A549 (cell line): ENCODE results near the gene RNF220.

Experiments
- BHLHE40 ChIP-seq: IDR thresholded peaks from 2 replicates; pipeline ENCODE4 v1.6.1; 2012; ENCODE audit warnings: low read depth, low read length, inconsistent platforms
- CBX2 ChIP-seq: fragments of 200-600 bp; sonication (generic); IDR thresholded peaks from 2 replicates; pipeline ENCODE4 v1.6.1; 2016; ENCODE audit warnings: low read depth, mild to moderate bottlenecking, borderline replicate concordance
- CBX8 ChIP-seq: fragments of 200-600 bp; sonication (generic); IDR thresholded peaks from 2 replicates; pipeline ENCODE4 v1.6.1; 2016
- EHMT2 ChIP-seq: fragments of 200-600 bp; sonication (generic); IDR thresholded peaks from 2 replicates; pipeline ENCODE4 v1.6.1; 2016; ENCODE audit warnings: antibody characterized with exemption, low read depth, mild to moderate bottlenecking, moderate library complexity
- EP300 ChIP-seq, 2 experiments: fragments of >200 bp; sonication (Bioruptor Twin); formaldehyde crosslinking; IDR thresholded peaks; 2 replicates in 1 of 2; 3 replicates in 1 of 2; pipeline ENCODE4 v1.6.1; 2016 to 2017
- ESRRA ChIP-seq: fragments of 150-350 bp; IDR thresholded peaks from 2 replicates; pipeline ENCODE4 v1.6.1; 2014; ENCODE audit warnings: mild to moderate bottlenecking, low read length, borderline replicate concordance
- FOSL2 ChIP-seq, 2 experiments: fragments of 450-650 bp in 1 of 2; fragments of >200 bp in 1 of 2; sonication (Bioruptor Twin) in 1 of 2; formaldehyde crosslinking; IDR thresholded peaks; 2 replicates each; pipeline versions ENCODE4 v1.5.0 to v1.6.1; 2016 to 2020; ENCODE audit warnings: mild to moderate bottlenecking in 1 of 2, moderate library complexity in 1 of 2
- POLR2A ChIP-seq: IDR thresholded peaks from 2 replicates; pipeline ENCODE4 v1.6.1; 2012; ENCODE audit warnings: mild to moderate bottlenecking, low read length
- RAD21 ChIP-seq, 2 experiments: fragments of >200 bp in 1 of 2; sonication (Bioruptor Twin) in 1 of 2; formaldehyde crosslinking in 1 of 2; IDR thresholded peaks in 1 of 2; conservative IDR thresholded peaks in 1 of 2; 2 replicates in 1 of 2; 3 replicates in 1 of 2; pipeline ENCODE4 v1.6.1; 2012 to 2018; ENCODE audit warnings: inconsistent platforms in 1 of 2
- RCOR1 ChIP-seq: fragments of 150-350 bp; IDR thresholded peaks from 2 replicates; pipeline ENCODE4 v1.6.1; 2014; ENCODE audit warnings: antibody characterized with exemption, low read length, low read depth
- RFX5 ChIP-seq: fragments of 450-650 bp; IDR thresholded peaks from 2 replicates; pipeline ENCODE4 v1.7.1; 2014; ENCODE audit warnings: antibody characterized with exemption, mild to moderate bottlenecking, moderate library complexity
- SREBF2 ChIP-seq: fragments of 450-650 bp; IDR thresholded peaks from 2 replicates; pipeline ENCODE4 v1.6.1; 2014; ENCODE audit warnings: mild to moderate bottlenecking, moderate library complexity
- ZC3H11A ChIP-seq: fragments of 450-650 bp; IDR thresholded peaks from 2 replicates; pipeline ENCODE4 v1.6.1; 2014; ENCODE audit warnings: antibody characterized with exemption, mild to moderate bottlenecking
- TF ChIP-seq, protein P1 (sequence below): fragments of >200 bp; sonication (Bioruptor Twin); formaldehyde crosslinking; IDR thresholded peaks from 3 replicates; pipeline ENCODE4 v1.5.1; 2016

DNA sequence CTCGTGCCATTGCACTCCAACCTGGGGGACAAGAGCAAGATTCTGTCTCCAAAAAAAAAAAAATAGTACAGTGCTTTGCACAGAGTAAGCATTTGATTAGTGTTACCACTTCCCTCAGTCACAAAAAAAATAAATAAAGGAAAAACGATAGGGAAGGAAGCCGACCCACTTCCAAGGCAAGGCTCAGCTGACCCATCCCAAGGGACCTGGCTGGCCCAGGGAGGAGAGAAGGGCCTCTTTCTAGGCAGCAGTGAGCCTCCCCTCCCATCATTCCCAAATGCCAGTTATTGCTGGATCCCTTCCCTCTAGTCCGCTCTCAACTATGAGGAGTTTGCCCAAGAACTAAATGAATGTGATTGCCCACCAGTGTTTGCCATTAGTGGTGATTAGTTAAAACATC is 191.5 kb downstream of the RNF220 start:
- TF ChIP-seq, protein P1, sequence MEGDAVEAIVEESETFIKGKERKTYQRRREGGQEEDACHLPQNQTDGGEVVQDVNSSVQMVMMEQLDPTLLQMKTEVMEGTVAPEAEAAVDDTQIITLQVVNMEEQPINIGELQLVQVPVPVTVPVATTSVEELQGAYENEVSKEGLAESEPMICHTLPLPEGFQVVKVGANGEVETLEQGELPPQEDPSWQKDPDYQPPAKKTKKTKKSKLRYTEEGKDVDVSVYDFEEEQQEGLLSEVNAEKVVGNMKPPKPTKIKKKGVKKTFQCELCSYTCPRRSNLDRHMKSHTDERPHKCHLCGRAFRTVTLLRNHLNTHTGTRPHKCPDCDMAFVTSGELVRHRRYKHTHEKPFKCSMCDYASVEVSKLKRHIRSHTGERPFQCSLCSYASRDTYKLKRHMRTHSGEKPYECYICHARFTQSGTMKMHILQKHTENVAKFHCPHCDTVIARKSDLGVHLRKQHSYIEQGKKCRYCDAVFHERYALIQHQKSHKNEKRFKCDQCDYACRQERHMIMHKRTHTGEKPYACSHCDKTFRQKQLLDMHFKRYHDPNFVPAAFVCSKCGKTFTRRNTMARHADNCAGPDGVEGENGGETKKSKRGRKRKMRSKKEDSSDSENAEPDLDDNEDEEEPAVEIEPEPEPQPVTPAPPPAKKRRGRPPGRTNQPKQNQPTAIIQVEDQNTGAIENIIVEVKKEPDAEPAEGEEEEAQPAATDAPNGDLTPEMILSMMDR: no peak
- no peak for TF ChIP-seq EHMT2
- no peak for TF ChIP-seq CBX2
- no peak for TF ChIP-seq RFX5
- TF ChIP-seq POLR2A: no peak
- no peak for TF ChIP-seq BHLHE40
- no peak for TF ChIP-seq CBX8
- TF ChIP-seq RAD21 (conservative IDR thresholded peaks at IDR 0.05 in 1 of 2, IDR thresholded peaks at IDR 0.05 in 1 of 2): no peak
- no peak for TF ChIP-seq RCOR1
- TF ChIP-seq ZC3H11A: no peak
- no peak for TF ChIP-seq FOSL2 (IDR thresholded peaks at IDR 0.05)
- no peak for TF ChIP-seq FOSL2 (CRISPR knock-in tag; IDR thresholded peaks at IDR 0.05)
- no peak for TF ChIP-seq EP300 (IDR thresholded peaks at IDR 0.05)
- no peak for TF ChIP-seq SREBF2
- no peak for TF ChIP-seq ESRRA
